ENCODE data around the gene DRD1. TPM values are rescaled to one million over a fixed set of nuclear protein-coding genes. Genes with fewer than 3 reads are reported as not detected.

Gene DRD1
- total RNA-seq = under 0.01 TPM in 1 of 2 replicates, not detected in the other

DNA sequence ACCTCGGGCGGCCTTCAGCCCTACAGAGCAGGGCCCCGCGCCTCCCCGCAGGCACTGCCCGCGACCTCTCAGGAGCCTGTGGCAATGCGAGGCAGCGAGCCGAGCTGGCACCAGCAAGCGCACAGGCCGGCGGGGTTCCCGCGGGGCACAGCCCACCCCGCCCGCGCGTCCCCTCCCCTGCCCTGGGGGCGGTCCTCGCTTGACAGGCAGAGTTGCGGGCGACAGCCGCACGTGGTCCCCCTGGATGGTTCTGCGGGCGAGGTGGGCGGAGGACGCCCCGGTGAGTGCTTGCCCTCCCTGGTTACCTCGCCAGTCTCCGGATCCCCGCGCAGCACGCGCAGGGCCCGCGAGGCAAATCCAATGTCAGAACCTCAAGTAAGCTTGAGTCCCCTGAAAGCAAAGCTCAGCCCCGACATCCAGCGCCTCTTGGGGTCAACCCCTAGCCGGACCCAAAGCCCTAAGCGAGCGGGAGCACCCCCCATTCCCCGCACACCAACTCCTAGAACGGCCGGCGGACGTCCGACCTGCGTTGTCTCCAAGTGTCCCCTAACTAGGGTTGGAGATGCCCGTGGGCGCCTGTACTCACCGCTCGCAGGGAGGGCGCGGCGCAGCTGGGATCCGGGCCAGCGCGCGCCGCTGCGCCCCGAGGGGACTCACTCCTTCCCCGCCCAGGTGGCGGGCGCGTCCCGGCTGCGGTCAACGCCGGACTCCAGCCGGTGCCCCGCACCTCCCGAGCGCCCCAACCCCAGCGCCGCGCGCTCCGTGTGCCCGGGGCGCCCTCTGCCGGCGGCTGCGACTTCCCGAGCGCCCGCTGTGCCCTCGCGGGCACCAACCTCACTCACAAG lies at the start of gene DRD1:
Gene DRD1 (minus strand): TSS at position 123 of the 845 bp plus-strand sequence. CDS start 1,083 bp downstream, outside the sequence.

DNA sequence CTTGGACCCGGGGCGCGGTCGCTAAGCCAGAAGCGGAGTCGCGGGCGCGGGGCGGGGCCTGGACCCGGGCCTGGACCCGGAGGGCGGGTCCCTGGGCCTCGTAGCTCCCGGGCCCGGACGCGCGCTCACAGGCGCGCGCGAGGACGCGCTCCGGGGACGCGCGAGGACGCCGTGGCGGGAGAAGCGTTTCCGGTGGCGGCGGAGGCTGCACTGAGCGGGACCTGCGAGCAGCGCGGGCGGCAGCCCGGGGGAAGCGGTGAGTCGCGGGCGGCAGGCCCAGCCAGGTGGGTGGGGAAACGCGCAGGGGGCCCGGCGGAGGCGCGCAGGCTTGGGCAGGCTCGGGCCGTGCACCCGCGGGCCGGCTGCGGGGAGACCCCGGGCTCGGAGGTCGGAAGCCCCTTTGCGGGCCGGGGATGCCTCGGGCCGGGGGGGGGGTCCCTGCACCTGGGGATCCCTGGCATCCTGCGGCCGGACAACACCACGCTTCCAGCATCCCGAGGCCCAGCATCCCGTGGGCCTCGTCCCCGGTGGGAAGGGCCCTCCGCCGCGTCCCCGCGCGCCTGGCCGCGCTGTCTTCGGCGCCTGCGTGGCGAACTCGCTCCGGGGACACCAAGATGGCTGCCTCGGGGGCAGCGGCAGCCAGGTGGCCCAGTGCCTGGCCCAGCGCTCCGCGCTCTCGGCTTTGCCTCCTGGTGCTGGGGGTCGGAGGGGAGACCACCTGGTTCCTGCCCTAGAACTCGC lies 34.6 kb upstream of the DRD1 start, which contains the start of gene SFXN1:
Gene SFXN1 (plus strand): TSS at position 177 of the 741 bp plus-strand sequence. CDS start 13,544 bp downstream, outside the sequence.

Other genes with a start within 250 kb of the DRD1 start
- 122 and 296 TPM in 2 replicates for gene SFXN1, start 34.4 kb upstream of the DRD1 start, total RNA-seq
- 0.85 TPM in 1 of 2 replicates, not detected in the other for gene HRH2, start 213.9 kb upstream of the DRD1 start, total RNA-seq

All from regular cardiac myocyte (primary cell).